AG04450 (cell line): Measurements from ENCODE around the gene TAF1D. TPM values are rescaled to one million over a fixed set of nuclear protein-coding genes. Genes with fewer than 3 reads are reported as not detected.

Experiments used
- CTCF ChIA-PET: fragments of 300-600, 350-600 bp; formaldehyde crosslinking; extraction: SDS; loops from one replicate; lab custom pipeline; 2022; ENCODE audit warnings: antibody characterized with exemption, inconsistent platforms; lab: Charles Lee
- POLR2A ChIA-PET: fragments of 350-600 bp; formaldehyde crosslinking; extraction: SDS; loops from one replicate; lab custom pipeline; 2021; ENCODE audit warnings: antibody characterized with exemption, inconsistent platforms; lab: Yijun Ruan, JAX
- DNase-seq: peaks from one replicate; pipeline ENCODE4 v3.0.0-alpha.2; 2011; ENCODE audit warnings: low read depth, low spot score
- H3K27ac ChIP-seq: one replicate; pipeline ENCODE4 v1.5.1; 2012; ENCODE audit warnings: low read depth, low read length, control low read depth
- H3K27me3 ChIP-seq: one replicate; pipeline ENCODE4 v1.6.0; 2012; ENCODE audit warnings: low read length; ENCODE audit not compliant: control insufficient read depth, insufficient read depth
- H3K4me3 ChIP-seq: 2 replicates; pipeline ENCODE4 v1.5.1; 2011; ENCODE audit warnings: mild to moderate bottlenecking, low read depth, low read length, control low read depth
- H3K9me3 ChIP-seq: 2 replicates; pipeline ENCODE4 v1.5.1; 2012; ENCODE audit warnings: low read length; ENCODE audit not compliant: control insufficient read depth, insufficient read depth
- polyA plus RNA-seq: library from polyadenylated mRNA; depleted of rRNA; stranded (reverse); fragments of >200 nt; gene quantifications from 2 replicates; pipeline ENCODE4 v1.2.3, GENCODE V29; 2011
- TF ChIP-seq, protein P1 (sequence below): IDR thresholded peaks from 2 replicates; pipeline ENCODE4 v1.5.1; 2011; ENCODE audit warnings: low read depth, low read length, control low read depth, inconsistent platforms

TAF1D gene
- polyA plus RNA-seq, 1 experiment, result 151 TPM

DNA sequence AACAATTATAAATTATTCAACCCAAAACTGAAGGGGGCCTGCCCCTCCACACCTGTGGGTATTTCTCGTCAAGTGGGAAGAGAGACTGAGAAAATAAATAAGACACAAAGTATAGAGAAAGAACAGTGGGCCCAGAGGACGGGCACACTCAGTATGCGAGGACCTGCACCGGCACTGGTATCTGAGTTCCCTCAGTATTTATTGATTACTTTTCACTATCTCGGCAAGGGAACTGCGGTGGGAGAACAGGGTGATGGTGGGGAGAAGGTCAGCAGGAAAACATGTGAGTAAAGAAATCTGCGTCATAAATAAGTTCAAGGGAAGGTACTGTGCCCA, 3.3 kb upstream of the TAF1D start:
- DNase-seq, result no peak
- Histone ChIP-seq H3K4me3 (no peak overlapping the region), H3K27me3 (no peaks in the 10 kb centered on the region), H3K27ac (no peak overlapping the region), H3K9me3 (no peaks in the 10 kb centered on the region; the same call in 1 of the 2 replicates)
- TF ChIP-seq, protein P1, sequence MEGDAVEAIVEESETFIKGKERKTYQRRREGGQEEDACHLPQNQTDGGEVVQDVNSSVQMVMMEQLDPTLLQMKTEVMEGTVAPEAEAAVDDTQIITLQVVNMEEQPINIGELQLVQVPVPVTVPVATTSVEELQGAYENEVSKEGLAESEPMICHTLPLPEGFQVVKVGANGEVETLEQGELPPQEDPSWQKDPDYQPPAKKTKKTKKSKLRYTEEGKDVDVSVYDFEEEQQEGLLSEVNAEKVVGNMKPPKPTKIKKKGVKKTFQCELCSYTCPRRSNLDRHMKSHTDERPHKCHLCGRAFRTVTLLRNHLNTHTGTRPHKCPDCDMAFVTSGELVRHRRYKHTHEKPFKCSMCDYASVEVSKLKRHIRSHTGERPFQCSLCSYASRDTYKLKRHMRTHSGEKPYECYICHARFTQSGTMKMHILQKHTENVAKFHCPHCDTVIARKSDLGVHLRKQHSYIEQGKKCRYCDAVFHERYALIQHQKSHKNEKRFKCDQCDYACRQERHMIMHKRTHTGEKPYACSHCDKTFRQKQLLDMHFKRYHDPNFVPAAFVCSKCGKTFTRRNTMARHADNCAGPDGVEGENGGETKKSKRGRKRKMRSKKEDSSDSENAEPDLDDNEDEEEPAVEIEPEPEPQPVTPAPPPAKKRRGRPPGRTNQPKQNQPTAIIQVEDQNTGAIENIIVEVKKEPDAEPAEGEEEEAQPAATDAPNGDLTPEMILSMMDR, result no peak
- POLR2A ChIA-PET, result no interaction called here
- CTCF ChIA-PET, result no interaction called here

- Histone ChIP-seq H3K4me3 (no peak overlapping the region), H3K9me3 (no peaks in the 10 kb centered on the region; the same call in 1 of the 2 replicates), H3K27me3 (no peaks in the 10 kb centered on the region), H3K27ac (no peak overlapping the region)
- ChIA-PET POLR2A (interaction anchor here (5.0 kb wide), 1 partner anchor 41 kb away, joined by 80 read pairs; the partner anchor contains the start of gene MED17), CTCF (no interaction called here)
- TF ChIP-seq, protein P1, result no peak
- DNase-seq, result no peak
These were observed 2.0 kb upstream of the TAF1D start for GRCh38 chr11:93743291-93743690.

DNA sequence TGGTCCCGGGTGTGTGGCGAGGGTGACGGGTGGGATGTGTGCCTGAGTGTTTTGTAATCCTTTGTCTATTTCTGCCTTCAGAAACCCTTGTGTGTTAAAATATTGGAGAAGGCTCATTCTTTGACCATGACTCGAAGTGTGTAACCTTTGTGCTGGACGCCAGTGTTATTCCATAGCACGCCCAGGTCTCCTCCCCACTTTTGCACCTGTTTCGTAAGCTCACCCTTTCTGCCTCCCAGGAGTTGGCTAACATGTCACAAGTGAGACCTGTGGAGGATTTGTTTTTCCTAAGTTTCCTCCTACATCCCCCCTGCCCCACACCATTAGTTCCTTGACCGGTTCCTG, 559 bp upstream of the TAF1D start:
- H3K27ac ChIP-seq, result peak overlapping the region; percentile 96
- POLR2A ChIA-PET, result interaction anchor here (0.8 to 5.0 kb wide), 6 partner anchors 10 to 387 kb away, joined by 3 to 80 read pairs (median 6); partner anchors contain the start of genes MED17 and PANX1
- no peaks in the 10 kb centered on the region for H3K27me3 ChIP-seq
- no peaks in the 10 kb centered on the region; the same call in 1 of the 2 replicates for H3K9me3 ChIP-seq
- TF ChIP-seq, protein P1, result no peak
- CTCF ChIA-PET, result interaction anchor here (0.8 to 1.6 kb wide), 5 partner anchors 14 to 153 kb away, joined by 3 to 4 read pairs (median 3); partner anchors contain the start of gene MED17
- peak overlapping the region; percentile 74 for H3K4me3 ChIP-seq
- no peak for DNase-seq

GRCh38 chr11:93740730-93741093, 583 bp downstream of the TAF1D start:
- Histone ChIP-seq H3K4me3 (peak overlapping the region; percentile 74), H3K27ac (peak overlapping the region; percentile 87), H3K27me3 (no peaks in the 10 kb centered on the region), H3K9me3 (no peaks in the 10 kb centered on the region; the same call in 1 of the 2 replicates)
- CTCF ChIA-PET, result interaction anchor here (1.0 kb wide), 1 partner anchor 765 kb away, joined by 5 read pairs; no protein-coding TSS in a partner anchor
- no peak for DNase-seq
- TF ChIP-seq, protein P1, result no peak
- POLR2A ChIA-PET, result interaction anchor here (0.7 to 5.0 kb wide), 10 partner anchors 9 to 236 kb away, joined by 3 to 80 read pairs (median 10); partner anchors contain the start of gene MED17

GRCh38 chr11:93740031-93740729, 1.1 kb downstream of the TAF1D start:
- TF ChIP-seq, protein P1, result no peak
- Histone ChIP-seq H3K27me3 (no peaks in the 10 kb centered on the region), H3K27ac (peak overlapping the region; percentile 47), H3K4me3 (peak overlapping the region; percentile 74), H3K9me3 (no peaks in the 10 kb centered on the region; the same call in 1 of the 2 replicates)
- DNase-seq, result no peak
- ChIA-PET CTCF (interaction anchor here (1.0 kb wide), 1 partner anchor 765 kb away, joined by 5 read pairs; no protein-coding TSS in a partner anchor), POLR2A (interaction anchor here (0.7 to 5.0 kb wide), 10 partner anchors 9 to 814 kb away, joined by 3 to 80 read pairs (median 11); partner anchors contain the start of gene MED17)
